ENCODE data around the gene WWOX. TPM values are rescaled to one million over a fixed set of nuclear protein-coding genes. Genes with fewer than 3 reads are reported as not detected.

WWOX gene
- total RNA-seq, 1 experiment from 2014 or later: 15.6 TPM

DNA sequence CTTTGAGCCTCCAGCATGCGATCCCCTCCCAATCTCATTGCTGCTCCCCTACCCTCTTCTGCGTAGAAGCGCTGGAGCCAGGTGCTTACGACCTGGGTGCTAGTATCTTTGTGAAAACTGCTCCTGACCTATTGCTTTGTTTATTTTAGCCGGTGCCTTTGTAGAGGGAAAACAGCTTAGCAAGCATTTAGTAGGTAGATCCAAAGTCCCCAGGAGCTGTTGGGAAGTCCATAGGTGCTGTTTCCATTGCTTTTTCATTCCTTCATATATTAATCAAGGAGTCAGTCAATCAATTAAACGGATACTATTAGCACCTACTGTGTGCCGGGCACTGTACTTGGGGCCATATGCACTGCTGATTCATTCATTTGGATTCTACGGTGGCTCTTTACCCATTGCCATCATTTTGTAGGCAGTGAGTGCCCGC, 497.6 kb downstream of the WWOX start:
- Histone ChIP-seq H3K4ac (ENCODE audit: low read depth, low read length) (no peak overlapping the region), H4K20me1 (ENCODE audit: control insufficient read depth, insufficient read depth, insufficient read length) (no peaks in the 10 kb centered on the region), H2BK20ac (ENCODE audit: low read depth, low read length, poor library complexity, severe bottlenecking) (no peak overlapping the region), H3K79me2 (ENCODE audit: insufficient read depth, low read length) (no peaks in the 10 kb centered on the region), H3K23ac (ENCODE audit: insufficient read length, low read depth, low read length) (no peak overlapping the region), H3K79me1 (ENCODE audit: insufficient read depth, low read depth, low read length, poor library complexity, severe bottlenecking) (no peaks in the 10 kb centered on the region), H2BK5ac (ENCODE audit: insufficient read length, low read length) (no peak overlapping the region), H2BK120ac (ENCODE audit: low read depth, low read length, poor library complexity, severe bottlenecking) (no peak overlapping the region), H2AK5ac (ENCODE audit: insufficient read length, low read length) (no peak overlapping the region), H4K91ac (ENCODE audit: insufficient read length, low read depth, low read length) (no peak overlapping the region), H2BK12ac (ENCODE audit: insufficient read length, low read depth, low read length) (no peak overlapping the region), H3K18ac (ENCODE audit: insufficient read length, low read depth, low read length) (no peak overlapping the region), H2BK15ac (ENCODE audit: low read depth, low read length) (no peak overlapping the region), H4K5ac (ENCODE audit: insufficient read length, low read depth, low read length) (no peak overlapping the region), H3K56ac (ENCODE audit: insufficient read length, low read depth, low read length) (no peak overlapping the region), H3K9me3 (ENCODE audit: control insufficient read depth, low read depth, low read length) (no peaks in the 10 kb centered on the region), H3K23me2 (ENCODE audit: insufficient read length, low read depth, low read length, poor library complexity, severe bottlenecking) (no peaks in the 10 kb centered on the region), H3K9ac (ENCODE audit: extremely low read depth, insufficient read length, low read length) (no peak overlapping the region), H3K4me2 (ENCODE audit: insufficient read depth, insufficient read length, low read length) (no peak overlapping the region), H3K14ac (ENCODE audit: insufficient read depth, low read length) (no peak overlapping the region), H3K27me3 (ENCODE audit: insufficient read depth, low read length) (no peaks in the 10 kb centered on the region), H4K8ac (replicated peaks; ENCODE audit: insufficient read length, low read depth, low read length) (no peak overlapping the region), H2AFZ (ENCODE audit: low read length) (no peak overlapping the region), H3K4me1 (ENCODE audit: insufficient read depth, low read length) (peaks cover 3% of the 10 kb centered on the region; the same call in 1 of the 2 replicates), H3K27ac (ENCODE audit: insufficient read length, low read depth, low read length) (no peak overlapping the region), H3T11ph (ENCODE audit: low read length) (no peak overlapping the region)
- Mint-ChIP-seq H3K36me3 (ENCODE audit: insufficient read depth in 1 of 3, low read depth in 3 of 3) (peaks cover 0 to 4% (median 3%) of the 10 kb centered on the region in 3 experiments; a peak in 2 of 7 replicates), H3K27me3 (ENCODE audit: low read depth) (no peaks in the 10 kb centered on the region), H3K9me3 (peaks cover 0 to 7% of the 10 kb centered on the region in 2 experiments; a peak in 1 of 5 replicates), H3K4me3 (no peak overlapping the region), H3K27ac (no peak overlapping the region), H3K4me1 (peaks cover 31 to 32% of the 10 kb centered on the region in 2 experiments)
- DNase-seq: no peak
- TF ChIP-seq, protein P1, sequence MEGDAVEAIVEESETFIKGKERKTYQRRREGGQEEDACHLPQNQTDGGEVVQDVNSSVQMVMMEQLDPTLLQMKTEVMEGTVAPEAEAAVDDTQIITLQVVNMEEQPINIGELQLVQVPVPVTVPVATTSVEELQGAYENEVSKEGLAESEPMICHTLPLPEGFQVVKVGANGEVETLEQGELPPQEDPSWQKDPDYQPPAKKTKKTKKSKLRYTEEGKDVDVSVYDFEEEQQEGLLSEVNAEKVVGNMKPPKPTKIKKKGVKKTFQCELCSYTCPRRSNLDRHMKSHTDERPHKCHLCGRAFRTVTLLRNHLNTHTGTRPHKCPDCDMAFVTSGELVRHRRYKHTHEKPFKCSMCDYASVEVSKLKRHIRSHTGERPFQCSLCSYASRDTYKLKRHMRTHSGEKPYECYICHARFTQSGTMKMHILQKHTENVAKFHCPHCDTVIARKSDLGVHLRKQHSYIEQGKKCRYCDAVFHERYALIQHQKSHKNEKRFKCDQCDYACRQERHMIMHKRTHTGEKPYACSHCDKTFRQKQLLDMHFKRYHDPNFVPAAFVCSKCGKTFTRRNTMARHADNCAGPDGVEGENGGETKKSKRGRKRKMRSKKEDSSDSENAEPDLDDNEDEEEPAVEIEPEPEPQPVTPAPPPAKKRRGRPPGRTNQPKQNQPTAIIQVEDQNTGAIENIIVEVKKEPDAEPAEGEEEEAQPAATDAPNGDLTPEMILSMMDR (conservative IDR thresholded peaks at IDR 0.05): no peak
- no CpG with 5 or more reads among the region's 9 CpGs for WGBS (ENCODE audit: extremely low coverage, insufficient read length, low lambda C conversion rate)
